ENCODE data around the gene MOCOS. TPM values are rescaled to one million over a fixed set of nuclear protein-coding genes. Genes with fewer than 3 reads are reported as not detected.

The MOCOS gene
- total RNA-seq, 1 donor from 2014 or later: 5.0 TPM

- Histone ChIP-seq H3K4me3 (no peak overlapping the region), H3K4me1 (peaks cover 12% of the 10 kb centered on the region), H3K9me3 (no peaks in the 10 kb centered on the region), H3K36me3 (no peaks in the 10 kb centered on the region), H3K27ac (no peak overlapping the region), H3K27me3 (no peaks in the 10 kb centered on the region)
- intact Hi-C loops (cut with DNase I): no loop called here
- DNase-seq: no peak
- TF ChIP-seq, protein P1, sequence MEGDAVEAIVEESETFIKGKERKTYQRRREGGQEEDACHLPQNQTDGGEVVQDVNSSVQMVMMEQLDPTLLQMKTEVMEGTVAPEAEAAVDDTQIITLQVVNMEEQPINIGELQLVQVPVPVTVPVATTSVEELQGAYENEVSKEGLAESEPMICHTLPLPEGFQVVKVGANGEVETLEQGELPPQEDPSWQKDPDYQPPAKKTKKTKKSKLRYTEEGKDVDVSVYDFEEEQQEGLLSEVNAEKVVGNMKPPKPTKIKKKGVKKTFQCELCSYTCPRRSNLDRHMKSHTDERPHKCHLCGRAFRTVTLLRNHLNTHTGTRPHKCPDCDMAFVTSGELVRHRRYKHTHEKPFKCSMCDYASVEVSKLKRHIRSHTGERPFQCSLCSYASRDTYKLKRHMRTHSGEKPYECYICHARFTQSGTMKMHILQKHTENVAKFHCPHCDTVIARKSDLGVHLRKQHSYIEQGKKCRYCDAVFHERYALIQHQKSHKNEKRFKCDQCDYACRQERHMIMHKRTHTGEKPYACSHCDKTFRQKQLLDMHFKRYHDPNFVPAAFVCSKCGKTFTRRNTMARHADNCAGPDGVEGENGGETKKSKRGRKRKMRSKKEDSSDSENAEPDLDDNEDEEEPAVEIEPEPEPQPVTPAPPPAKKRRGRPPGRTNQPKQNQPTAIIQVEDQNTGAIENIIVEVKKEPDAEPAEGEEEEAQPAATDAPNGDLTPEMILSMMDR (IDR thresholded peaks at IDR 0.05): no peak
- no peak for ATAC-seq
These were observed 2.1 kb upstream of the MOCOS start for GRCh38 chr18:36185157-36185556.

- H3K4me1 ChIP-seq: peaks cover 7% of the 10 kb centered on the region
- no peak overlapping the region for H3K27ac ChIP-seq
- intact Hi-C loops (cut with DNase I): no loop called here
- ATAC-seq (no peak), DNase-seq (no peak)
- no peaks in the 10 kb centered on the region for H3K9me3 ChIP-seq
- no peaks in the 10 kb centered on the region for H3K36me3 ChIP-seq
- H3K4me3 ChIP-seq: no peak overlapping the region
- TF ChIP-seq, protein P1 (IDR thresholded peaks at IDR 0.05): no peak
- no peaks in the 10 kb centered on the region for H3K27me3 ChIP-seq
These were observed 1.3 kb upstream of the MOCOS start for GRCh38 chr18:36185901-36186460.

- intact Hi-C loops (cut with DNase I): no loop called here
- TF ChIP-seq, protein P1 (IDR thresholded peaks at IDR 0.05): no peak
- H3K27me3 ChIP-seq: no peaks in the 10 kb centered on the region
- DNase-seq (peak; percentile 88), ATAC-seq (peak; percentile 81)
- H3K36me3 ChIP-seq: no peaks in the 10 kb centered on the region
- H3K9me3 ChIP-seq: no peaks in the 10 kb centered on the region
- peak overlapping the region; percentile 20 for H3K27ac ChIP-seq
- peak overlapping the region; percentile 67 for H3K4me3 ChIP-seq
- H3K4me1 ChIP-seq: peaks cover 7% of the 10 kb centered on the region
These were observed 670 bp upstream of the MOCOS start for GRCh38 chr18:36186461-36187192.

DNA sequence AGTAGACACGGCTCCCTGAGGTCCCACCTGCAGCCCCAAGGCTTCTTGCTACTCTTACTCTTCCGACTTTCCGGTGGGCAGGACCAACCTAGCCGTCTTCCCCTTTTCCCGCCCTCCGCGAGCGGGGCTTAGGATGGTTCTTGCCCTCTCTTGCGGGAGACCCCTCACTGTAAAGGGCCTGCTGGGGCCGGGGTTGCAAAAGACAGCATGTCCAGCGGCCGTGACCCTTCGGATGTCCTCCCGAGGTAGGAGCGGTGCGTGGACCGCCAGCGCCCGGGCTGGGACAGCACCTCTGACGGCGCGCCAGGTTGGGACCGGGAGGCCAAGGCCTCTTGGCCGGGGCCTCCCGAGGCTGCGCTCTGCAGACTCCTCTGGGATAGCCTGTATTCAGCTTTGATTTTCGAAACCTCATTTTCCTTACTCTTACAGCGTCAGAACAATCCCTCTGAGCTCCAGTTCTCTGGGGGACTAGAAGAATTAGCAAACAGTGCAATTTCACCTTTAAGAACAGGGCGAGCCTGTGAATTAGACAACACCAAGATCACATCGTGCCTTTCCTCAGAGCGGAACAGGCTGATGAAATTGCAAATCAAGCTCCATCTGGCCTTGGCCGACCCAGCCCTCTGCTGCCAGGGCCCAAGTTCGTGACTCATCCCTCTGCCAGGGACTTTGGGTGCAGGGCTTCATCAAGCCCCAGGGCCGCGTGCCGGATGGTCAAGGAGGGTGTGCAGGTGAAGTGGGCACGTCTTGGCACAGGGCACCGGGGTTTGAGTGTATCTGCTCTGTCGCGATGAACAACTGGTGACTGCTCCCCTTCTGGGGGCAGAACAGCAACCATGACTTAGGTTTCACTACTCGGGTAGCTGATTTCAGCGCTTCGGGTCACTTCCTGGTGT lies 777 bp downstream of the MOCOS start:
- Histone ChIP-seq H3K9me3 (no peaks in the 10 kb centered on the region), H3K4me1 (peaks cover 7% of the 10 kb centered on the region), H3K27me3 (no peaks in the 10 kb centered on the region), H3K4me3 (peak overlapping the region; percentile 67), H3K36me3 (no peaks in the 10 kb centered on the region), H3K27ac (peak overlapping the region; percentile 20)
- intact Hi-C loops (cut with DNase I): no loop called here
- DNase-seq (peak; percentile 70), ATAC-seq (peak; percentile 3)
- TF ChIP-seq, protein P1 (IDR thresholded peaks at IDR 0.05): no peak

- TF ChIP-seq, protein P1 (IDR thresholded peaks at IDR 0.05): no peak
- H3K9me3 ChIP-seq: no peaks in the 10 kb centered on the region
- DNase-seq (no peak), ATAC-seq (no peak)
- no peaks in the 10 kb centered on the region for H3K36me3 ChIP-seq
- H3K27ac ChIP-seq: no peak overlapping the region
- no peaks in the 10 kb centered on the region for H3K27me3 ChIP-seq
- peaks cover 7% of the 10 kb centered on the region for H3K4me1 ChIP-seq
- intact Hi-C loops (cut with DNase I): no loop called here
- no peak overlapping the region for H3K4me3 ChIP-seq
These were observed 1.6 kb downstream of the MOCOS start for GRCh38 chr18:36188916-36189315.

Measured in upper lobe of right lung (tissue), 1 donor.